HL-60 (cell line): ENCODE results near the gene SP8.

Experiments
- GABPA ChIP-seq: IDR thresholded peaks from 2 replicates; pipeline ENCODE4 v1.6.1; 2012; ENCODE audit warnings: low read depth
- TF ChIP-seq, protein P1 (sequence below): IDR thresholded peaks from one replicate; pipeline ENCODE4 v1.5.1; 2011; ENCODE audit warnings: low read length, control low read depth, inconsistent platforms; ENCODE audit not compliant: insufficient read depth

DNA sequence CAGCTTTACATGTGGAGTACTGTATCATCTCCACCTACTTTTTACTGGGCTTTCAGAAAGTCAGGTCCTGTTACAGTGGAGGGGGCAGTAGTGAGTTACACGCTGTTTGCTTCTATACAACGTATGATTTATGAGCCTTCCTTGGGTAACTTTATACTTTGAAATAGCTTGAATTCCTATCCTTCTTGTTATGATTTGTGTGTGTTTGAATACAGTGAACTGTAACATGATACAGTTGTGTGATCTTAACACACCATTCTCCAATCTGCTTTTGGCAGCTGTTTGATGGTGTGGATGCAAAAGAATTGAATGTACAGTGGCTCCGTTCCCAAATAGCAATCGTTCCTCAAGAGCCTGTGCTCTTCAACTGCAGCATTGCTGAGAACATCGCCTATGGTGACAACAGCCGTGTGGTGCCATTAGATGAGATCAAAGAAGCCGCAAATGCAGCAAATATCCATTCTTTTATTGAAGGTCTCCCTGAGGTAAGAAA is 41.7 kb downstream of the SP8 start:
- TF ChIP-seq, protein P1, sequence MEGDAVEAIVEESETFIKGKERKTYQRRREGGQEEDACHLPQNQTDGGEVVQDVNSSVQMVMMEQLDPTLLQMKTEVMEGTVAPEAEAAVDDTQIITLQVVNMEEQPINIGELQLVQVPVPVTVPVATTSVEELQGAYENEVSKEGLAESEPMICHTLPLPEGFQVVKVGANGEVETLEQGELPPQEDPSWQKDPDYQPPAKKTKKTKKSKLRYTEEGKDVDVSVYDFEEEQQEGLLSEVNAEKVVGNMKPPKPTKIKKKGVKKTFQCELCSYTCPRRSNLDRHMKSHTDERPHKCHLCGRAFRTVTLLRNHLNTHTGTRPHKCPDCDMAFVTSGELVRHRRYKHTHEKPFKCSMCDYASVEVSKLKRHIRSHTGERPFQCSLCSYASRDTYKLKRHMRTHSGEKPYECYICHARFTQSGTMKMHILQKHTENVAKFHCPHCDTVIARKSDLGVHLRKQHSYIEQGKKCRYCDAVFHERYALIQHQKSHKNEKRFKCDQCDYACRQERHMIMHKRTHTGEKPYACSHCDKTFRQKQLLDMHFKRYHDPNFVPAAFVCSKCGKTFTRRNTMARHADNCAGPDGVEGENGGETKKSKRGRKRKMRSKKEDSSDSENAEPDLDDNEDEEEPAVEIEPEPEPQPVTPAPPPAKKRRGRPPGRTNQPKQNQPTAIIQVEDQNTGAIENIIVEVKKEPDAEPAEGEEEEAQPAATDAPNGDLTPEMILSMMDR, result no peak
- no peak for TF ChIP-seq GABPA
